NCI-H748 (cell line): ENCODE results near the gene PABPC1L.

Source experiments
- DNase-seq: peaks from one replicate; lab custom pipeline; 2025; ENCODE audit not compliant: unreplicated experiment; lab: John Stamatoyannopoulos, UW

Gene PABPC1L

DNA sequence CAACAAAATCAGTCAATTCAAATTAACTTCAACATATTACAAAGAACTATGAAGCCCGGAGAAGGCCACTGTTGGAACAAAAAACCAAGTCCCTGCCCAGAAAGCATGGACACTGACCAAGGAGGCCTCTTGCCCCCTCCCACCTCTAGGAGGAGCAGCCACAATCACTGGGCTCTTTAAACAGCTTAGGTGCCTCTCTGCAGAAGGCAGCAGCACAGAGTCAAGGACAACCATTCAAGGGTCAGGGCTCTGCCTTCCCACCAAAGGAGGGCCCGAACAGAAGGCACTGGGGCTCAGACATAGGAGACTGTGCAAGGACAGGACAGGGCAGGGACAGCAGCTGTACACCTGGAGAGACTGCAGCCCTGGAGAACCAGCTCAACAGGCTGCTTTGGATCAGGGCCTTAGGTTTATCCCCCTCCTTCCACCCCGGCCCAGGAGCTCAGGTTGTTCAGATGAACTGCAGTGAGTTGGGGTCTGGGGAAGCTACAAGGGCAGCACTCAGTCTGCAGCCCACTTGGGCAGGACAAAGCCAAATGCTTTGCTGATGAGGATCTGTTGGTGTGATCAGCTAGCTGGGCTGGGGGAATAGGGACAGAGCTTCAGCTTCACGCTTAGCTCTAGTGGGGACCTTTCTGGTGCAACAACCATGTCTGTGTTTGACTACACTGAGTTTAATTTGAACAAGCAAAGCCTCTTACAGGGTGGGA is 32.6 kb downstream of the PABPC1L start:
- DNase-seq: no peak

DNA sequence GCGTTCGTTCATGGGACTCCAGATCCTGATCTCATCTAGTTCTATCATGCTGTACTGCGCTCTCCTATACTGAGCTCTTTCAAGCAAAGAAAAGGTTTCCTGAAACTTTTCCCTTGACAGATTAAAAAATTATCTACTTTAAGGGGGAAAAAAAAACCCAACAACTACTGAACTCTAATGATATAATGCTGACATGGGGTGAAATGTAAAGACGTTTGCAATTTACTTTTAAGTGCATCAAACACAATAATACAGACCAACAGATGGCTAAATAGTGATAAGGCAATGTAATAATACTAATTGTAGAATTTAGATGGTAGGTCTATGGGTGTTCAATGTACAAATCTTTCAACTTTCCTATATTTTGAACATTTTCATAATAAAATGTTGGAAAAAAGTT is 34.0 kb downstream of the PABPC1L start:
- DNase-seq: no peak

DNA sequence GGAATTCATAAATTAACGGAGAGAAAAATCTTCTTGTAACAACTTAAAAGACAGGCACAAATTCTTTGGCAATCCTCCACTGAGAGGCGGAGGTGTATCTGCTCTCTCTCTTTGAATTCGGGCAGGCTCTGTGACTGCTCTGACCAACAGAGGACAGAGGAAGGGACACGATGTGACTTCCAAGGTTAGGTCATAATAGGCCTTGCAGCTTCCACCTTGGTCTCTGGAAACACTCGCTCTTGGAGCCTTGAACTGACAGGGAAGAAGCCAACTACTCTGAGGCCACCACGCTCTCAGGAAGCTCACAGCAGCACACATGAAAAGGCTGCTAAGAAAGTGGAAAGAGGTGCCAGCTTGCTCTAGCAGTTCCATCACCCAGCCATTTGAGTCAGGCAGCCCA is 35.4 kb downstream of the PABPC1L start:
- DNase-seq: no peak

DNA sequence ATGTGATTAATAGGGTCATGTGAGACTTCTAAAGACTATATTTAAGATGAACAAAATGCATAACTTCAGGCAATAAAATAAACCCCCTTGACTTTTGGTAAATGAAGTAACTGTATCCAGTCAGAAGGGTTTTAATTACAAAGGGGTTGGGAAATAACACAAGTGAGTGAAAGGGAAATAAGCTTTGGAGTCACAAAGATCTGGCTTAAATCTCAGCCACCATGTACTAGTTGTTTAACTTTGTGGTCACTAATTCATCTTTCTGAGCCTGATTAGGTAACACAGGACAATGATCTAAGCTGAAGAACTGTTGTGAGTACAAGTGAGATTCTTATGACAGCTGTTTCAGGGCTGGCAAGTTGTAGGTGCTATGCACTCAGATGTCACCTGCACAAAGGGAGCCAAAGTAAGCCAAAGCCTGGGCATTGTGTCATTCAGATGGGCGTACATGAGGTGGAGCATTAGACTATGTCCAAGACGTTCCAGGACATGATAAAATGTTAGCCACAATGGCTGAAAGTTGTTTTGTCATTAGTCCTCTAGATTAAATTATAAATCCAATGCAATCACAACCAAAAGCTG is 36.5 kb downstream of the PABPC1L start:
- no peak for DNase-seq

DNA sequence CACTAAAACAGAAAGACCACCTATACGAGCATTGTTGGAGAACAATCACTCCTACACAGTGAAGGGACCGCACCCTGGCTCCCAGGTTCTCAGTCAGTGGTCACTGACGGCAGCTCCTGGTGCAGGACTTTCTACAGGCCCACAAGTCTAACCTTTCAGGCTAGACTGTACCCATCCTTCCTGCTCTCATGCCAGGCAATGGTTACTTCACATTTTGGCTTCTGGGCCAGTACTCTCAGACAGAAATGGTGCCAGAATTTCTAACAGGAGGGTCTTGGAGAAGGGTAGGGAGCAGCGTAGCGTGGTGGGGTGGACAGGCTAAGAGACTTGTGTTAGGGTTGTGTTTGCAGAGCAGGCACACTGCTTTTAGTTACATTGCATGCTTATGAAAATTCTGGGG is 38.2 kb downstream of the PABPC1L start:
- DNase-seq: no peak

DNA sequence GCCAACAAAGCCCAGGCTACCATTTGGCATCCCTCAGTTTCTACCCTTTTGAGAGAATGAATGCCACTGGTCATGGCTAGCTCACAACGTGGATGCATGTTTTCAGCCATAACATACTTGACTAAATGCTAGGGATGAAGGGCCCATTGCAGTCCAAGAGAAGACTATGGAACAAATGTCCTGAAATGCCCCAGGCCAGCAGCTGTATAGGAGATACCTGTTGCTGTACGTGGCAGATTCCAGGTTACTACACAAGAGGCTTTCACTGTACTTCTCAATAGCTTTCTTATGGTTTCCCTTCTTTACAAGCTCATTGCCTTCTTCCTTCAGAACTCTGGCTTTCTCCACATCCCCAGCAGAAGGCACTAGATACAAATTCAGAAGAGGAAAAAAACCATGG is 38.7 kb downstream of the PABPC1L start:
- no peak for DNase-seq

DNA sequence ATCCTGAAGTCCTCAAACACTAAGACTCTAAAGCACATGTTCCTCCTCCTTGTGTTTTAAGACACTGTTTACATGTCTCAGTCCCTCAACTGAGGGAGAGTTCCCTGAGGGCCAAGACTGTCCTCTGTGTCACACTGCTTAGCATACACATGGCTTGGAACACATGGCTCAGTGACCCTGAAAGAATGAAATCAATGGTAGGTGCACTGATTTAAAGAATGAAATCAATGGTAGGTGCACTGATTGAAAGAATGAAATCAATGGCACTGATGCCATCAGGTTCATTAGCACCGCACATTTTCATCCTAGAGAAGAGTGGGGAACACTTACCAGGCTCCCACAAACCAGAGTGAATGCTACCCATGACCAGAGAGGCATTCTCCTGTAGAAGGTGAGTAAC is 40.5 kb downstream of the PABPC1L start:
- no peak for DNase-seq

DNA sequence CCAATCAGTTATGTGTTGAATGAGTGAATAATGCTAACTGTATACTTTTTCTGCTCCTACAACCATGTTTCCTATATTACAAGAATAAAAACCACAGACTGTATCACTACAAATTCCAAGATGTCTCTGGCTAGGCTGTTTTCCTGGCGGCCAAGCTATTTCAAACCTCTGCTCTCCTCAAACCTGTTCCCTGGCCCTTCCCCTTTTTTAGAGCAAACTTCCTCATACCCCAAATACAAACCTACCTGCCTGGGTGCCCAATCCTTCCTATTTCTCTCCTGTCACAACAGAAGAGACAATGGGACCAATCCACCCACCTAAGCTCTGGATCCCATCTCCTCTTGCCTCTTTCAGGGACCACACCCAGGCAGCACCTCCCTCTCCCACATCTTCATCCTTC is 42.9 kb downstream of the PABPC1L start:
- no peak for DNase-seq

DNA sequence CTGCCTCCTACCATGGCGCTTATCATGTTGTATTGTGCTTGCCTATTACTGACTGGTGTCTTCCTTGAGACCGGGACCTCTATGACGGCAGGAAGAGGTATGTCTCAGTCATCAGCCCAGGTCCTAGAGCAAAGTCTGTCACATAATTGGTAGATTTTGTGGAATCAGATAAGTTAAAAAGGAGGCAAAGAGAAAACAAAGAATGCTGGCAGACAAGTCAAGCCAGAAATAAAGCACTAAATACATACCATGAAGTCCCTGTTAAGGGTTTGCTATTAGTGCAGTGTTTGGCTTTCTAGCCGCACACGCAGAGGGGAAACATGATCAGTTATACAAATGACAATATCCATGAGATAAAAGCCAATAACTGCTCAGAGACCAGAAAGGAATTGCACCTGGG is 44.4 kb downstream of the PABPC1L start:
- DNase-seq: no peak

DNA sequence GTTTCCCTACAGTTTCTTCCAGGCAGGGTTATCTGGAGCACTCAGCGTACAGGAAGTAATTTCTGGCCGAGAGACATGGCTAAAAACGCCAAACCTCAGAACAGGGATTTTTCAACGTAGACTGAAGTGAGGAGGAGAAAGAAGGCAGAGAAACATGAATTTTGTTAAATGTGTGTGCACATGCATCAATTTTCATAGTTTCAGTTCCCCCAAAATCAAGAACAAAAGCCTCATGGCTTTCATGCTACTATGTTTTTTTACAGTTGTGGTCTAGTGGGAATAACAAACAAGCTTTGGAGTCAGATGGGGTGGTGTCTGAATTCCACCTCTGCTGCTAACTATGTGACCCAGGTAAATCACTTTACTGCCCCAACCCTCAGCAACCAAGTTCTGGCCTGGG is 45.4 kb downstream of the PABPC1L start:
- no peak for DNase-seq

DNA sequence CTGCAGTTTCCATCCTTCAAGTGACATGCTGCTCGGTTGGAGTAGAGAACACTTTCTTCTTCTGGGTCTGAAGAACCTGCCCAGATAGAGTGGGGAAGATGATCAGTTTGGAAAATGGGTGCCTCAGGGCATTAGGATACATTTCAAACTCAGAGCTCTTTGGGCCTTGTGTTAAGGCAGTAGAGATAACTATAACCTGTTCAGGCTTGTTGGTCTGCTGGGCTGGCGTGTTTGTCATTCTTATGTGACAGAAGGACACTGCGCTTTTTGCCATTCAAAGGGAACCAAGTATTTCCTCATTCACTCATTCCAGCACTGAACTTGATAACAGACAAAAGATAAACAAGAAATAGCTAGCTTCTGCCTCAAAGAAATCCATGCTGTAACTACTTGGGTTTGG is 46.5 kb downstream of the PABPC1L start:
- DNase-seq: no peak

DNA sequence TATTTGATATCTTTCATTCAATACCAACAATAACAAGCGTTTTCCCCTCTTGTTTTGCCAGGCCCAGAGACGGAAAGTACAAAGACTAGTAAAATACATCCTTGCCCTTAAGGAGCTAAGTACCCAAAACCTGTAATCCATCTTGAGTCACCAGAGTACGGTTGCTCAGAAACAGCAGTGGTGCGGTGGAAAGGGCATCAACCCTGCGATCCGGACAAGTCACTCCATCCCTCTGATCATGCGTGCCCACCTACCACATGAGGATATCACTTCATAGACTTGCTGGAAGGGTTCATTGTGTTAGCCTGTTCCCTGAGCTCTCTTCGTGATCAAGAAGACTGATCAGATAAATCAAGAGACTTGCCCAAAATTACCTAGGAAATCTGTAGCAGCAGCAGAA is 48.4 kb downstream of the PABPC1L start:
- DNase-seq: no peak

DNA sequence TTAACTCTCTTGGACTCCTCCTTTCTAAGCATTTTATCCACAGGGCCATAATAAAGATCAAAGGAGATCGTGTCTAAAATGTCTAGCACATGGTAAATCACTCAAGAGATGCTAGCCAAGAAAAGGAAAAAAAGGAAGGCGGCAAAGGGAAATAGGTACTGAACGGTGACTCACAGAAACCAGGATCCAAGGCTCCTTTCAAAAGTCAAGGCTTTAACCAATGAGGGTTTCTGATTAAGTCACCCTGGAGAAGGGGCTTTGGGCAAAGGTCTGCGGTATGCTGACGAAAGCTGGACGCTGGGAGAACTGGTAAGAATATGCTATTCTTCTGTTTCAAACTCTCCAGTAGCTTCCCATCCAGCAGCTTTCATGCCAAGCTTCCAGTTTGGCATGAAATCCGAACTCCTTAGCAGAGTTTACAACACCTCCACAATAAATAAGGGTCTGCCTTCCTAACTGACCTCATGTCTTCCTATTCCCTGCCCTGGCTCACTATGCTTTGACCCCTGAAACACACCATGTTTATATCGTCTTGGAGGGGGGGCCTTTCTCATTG is 49.3 kb downstream of the PABPC1L start:
- DNase-seq: no peak

DNA sequence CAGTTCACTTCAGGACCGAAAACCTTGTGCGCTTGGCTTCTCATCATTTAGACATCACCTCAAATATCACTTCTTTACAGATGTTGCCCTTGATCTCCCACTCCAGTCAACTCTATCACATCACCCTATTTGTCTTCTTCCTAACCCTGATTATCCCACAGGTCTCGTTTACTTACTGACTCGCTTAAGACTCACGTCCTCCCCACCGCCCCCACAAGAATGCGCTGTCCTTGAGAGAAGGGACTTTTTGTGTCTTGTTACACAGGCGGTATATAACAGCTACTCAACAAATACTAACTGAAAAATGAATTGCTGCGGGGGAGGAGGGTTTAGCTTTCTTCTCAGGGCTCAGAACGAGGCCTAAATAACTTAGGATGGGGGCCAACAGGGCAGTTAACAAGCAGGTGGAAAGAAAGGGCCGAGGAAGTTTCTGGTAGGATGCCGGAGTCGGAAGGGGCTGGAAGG is 49.8 kb downstream of the PABPC1L start:
- DNase-seq: peak; percentile 18

DNA sequence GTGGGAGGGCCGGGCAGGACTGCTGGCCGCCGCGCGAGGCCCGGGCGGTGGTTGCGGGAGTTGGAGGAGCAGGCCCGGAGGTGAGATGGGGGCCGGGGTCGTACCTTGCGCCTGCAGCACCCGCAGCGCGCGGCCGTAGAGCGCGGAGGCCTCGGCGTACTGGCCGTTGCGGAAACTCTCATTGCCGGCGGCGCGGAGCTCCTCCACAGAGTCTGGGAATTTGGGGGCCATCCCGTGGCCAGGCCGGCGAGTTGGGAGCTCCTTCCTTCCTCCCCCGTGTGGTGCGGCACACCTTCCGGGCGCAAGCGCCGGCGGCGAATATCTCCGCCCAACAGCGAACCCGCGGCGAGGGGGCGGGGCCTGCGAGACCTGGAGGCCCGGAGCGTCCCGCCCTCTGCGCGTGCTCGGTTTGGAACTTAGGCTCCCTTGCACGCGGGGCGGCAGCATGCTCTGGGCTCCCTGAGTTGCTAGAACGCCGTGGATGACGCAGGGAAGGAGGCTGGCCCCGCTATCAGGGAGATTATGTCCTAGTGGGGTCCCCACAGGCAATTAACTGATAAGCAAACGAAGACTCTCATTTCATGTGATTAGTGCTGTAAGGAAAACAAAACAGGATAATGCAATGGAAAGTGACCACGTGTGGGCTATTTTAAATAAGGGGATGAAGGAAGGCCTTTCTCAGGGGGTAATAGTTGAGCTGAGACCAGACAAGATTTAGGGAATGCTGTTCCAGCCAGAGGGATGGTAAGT is 50.4 kb downstream of the PABPC1L start, which contains the start of gene TOMM34:
Gene TOMM34, minus strand, starts transcription at position 295 of the 750 bp plus-strand sequence. Its CDS starts 64 bp downstream, at position 231.
- DNase-seq: peak; percentile 91

DNA sequence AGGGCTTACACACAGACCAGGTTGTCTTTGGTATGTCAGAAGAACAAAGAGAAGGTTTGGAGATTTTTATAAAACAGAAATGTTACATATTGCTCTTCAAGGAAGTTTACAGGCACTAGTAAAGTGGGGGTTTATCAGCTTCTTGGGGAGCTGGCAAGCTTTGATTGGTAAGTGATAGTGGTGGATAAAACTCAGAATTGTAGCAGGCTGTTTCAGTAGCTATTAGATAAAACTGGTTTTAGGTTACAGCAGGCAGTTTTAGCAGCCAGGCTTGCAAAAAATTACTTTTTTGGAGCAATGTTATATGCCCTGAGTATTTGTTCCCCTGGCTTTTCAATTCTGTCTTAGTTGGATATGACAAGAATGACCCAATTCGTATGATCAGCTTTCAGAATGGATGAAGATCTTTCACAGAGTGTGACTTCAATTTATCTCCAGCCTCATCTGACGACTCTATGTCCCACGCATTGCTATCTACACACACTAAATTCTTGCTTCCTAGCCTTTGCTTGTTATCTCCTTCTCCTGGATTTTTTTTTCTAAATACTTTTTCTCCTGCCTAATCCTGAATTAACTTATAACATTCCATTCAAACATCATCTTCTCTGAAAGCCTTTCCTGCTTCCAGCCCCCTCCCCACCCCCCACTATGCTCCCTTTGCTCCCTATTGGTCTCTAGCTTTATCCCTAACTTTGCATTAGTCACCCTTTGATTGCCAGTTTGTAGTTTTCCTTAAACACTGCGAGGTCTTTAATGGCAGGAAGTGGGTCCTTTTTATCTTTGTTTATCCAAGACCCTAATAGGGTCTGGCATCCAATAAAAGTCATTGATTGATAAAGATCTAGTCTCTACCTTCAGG is 51.4 kb downstream of the PABPC1L start:
- no peak for DNase-seq

DNA sequence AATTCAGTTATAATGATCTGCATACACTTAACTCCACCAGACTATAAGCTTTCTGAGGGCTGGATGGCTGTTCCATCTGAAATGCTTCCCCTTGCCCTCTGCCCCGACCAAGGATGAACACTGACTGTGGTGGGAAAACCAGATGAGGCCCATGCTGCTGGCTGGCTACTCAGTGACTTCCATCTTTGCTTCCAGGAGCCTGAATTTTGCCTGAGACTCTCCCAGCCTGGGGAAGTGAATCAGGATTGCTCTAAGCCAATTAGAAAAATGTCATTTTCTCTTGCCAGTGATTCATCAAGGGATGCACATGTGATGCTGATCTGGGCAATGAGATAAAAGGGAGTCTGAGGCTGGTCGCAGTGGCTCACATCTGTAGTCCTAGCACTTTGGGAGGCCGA is 52.0 kb downstream of the PABPC1L start:
- DNase-seq: no peak

DNA sequence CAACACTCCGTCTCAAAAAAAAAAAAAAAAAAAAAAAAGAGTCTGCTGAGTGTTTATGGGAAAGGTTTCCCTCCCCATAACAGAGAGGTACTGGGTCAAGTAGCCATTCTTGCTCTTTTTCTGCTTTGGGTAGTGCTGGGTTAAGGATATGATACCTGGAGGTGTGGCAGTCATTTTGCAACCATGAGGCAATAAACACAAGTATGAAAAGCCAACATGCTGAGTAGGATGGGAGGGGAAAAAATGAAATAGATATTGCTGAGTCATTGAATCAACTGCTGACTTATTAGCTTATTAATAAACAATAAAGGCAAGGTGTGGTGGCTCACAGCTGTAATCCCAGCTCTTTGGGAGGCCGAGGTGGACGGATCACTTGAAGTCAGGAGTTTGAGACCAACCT is 52.6 kb downstream of the PABPC1L start:
- no peak for DNase-seq

DNA sequence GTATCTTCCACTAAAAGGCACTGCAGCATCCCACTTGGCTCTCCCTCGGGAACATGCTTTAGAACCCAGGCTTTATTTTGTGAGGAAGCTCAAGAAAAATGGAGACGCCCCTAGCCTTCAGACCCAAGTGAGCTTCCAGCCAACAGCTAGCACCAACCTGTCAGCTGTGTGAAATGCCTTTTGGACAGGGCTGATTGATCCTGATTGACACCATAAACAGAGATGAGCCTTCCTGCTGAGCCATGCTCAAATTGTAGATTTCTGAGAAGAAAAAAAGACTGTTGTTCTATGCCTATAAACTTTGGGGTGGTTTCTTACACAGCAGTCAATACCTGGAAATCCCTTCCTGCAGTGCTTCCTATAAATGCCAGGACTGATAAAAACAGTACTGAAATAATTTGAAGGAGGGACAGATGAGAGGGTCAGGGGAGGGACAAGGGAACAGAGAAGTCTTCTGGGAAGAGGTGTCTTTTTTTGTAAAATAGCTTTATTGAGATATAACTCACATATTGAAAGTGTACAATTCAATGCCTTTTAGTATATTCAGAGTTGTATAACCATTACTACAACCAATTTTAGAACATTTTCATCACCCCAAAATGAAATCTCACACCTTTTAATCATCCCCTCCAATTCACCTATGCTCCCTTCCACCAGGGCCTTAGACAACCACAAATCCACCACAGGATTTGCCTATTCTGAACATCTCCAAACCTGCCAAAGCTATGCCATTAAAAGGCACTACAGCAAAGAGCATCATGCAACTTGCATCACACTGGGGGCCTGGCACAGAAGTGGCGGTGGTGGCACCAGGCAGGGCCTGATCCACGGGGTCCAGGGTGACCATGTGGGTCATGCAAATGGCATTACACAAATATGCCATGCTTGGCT is 53.7 kb downstream of the PABPC1L start:
- no peak for DNase-seq

DNA sequence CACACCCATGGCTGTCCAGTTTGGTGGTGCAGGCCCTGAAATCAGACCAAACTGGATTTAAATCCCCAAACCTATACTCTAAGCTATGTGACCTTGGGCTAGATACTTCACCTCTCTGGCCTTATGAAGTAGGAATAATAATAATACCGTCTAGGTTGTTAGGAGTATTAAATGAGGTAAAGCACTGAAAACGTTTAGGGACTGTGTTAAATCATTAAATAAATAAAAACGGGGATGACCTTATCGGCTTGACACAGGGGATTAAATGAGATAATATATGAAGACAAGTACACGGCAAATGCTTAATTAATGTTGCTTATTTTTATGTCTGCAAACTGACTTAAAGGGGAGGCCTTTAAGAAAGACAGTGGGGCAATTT is 55.8 kb downstream of the PABPC1L start:
- no peak for DNase-seq
